Thyroid gland (tissue), 4 donors: ENCODE data around the gene JUN. TPM values are rescaled to one million over a fixed set of nuclear protein-coding genes. Genes with fewer than 3 reads are reported as not detected.
"Not testable (repeated sequence)": the region's sequence is repeated elsewhere in the genome, so short reads cannot be mapped to it uniquely, and the experiment has no call there.

Experiments used
- DNase-seq, 2 donors: peaks; one replicate each; pipeline ENCODE4 v3.0.0-alpha.2; 2019
- H3K27ac ChIP-seq, 3 donors: fragments of 200-600 bp; sonication (generic); 1 replicate in 2 of 3; 2 replicates in 1 of 3; pipeline ENCODE4 v1.5.1; 2016 to 2019; ENCODE audit warnings: mild to moderate bottlenecking in 1 of 3, moderate library complexity in 1 of 3
- H3K27me3 ChIP-seq: fragments of 200-600 bp; sonication (generic); one replicate; pipeline ENCODE4 v1.5.1; 2019
- H3K36me3 ChIP-seq, 2 donors: fragments of 200-600 bp; sonication (generic); one replicate each; pipeline ENCODE4 v1.5.1; 2016 to 2019
- H3K4me1 ChIP-seq, 2 donors: fragments of 200-600 bp; sonication (generic); one replicate each; pipeline ENCODE4 v1.5.1; 2017 to 2019
- H3K4me3 ChIP-seq, 3 donors: fragments of 200-600 bp; sonication (generic); replicated peaks in 1 of 3; 1 replicate in 2 of 3; 2 replicates in 1 of 3; pipeline ENCODE4 v1.5.1; 2016; ENCODE audit warnings: mild to moderate bottlenecking in 1 of 3
- H3K9me3 ChIP-seq: fragments of 200-600 bp; sonication (generic); one replicate; pipeline ENCODE4 v1.5.1; 2017
- POLR2A ChIP-seq, 2 donors: fragments of 450-650 bp; IDR thresholded peaks; one replicate each; pipeline ENCODE4 v1.6.1; 2017; ENCODE audit warnings: antibody characterized with exemption in 2 of 2, mild to moderate bottlenecking in 2 of 2, moderate library complexity in 1 of 2
- WGBS, 2 donors: methylation state at CpG; one replicate each; pipeline ENCODE4 v1.1.5; 2017; 5-methylcytosine and 5-hydroxymethylcytosine counted together
- intact Hi-C: fragments of 100-400 bp; cut with DNase I; formaldehyde crosslinking; loops from one replicate; pipeline ENCODE4 v1.15.1; 2023
- total RNA-seq, 4 donors: library from RNA; depleted of rRNA; stranded (reverse); fragments of >200 nt; gene quantifications; one replicate each; pipeline ENCODE4 v1.2.3, GENCODE V29; 2016
- TF ChIP-seq, protein P1 (sequence below), 6 experiments: fragments of 200-600 bp in 3 of 6; fragments of 450-650 bp in 3 of 6; sonication (generic) in 3 of 6; IDR thresholded peaks; one replicate each; pipeline ENCODE4 v1.5.1; 2016 to 2019; ENCODE audit warnings: antibody characterized with exemption in 6 of 6, mild to moderate bottlenecking in 2 of 6, inconsistent platforms in 1 of 6, moderate library complexity in 1 of 6

JUN gene
- total RNA-seq, 4 donors from 2014 or later: 124 to 283 (median 133) TPM

- intact Hi-C loops: no loop called here
- Histone ChIP-seq H3K27ac (no peak overlapping the region), H3K36me3 (no peaks in the 10 kb centered on the region), H3K4me3 (no peak overlapping the region), H3K27me3 (no peaks in the 10 kb centered on the region), H3K9me3 (no peaks in the 10 kb centered on the region), H3K4me1 (peaks cover 4 to 7% of the 10 kb centered on the region in 2 donors)
- 78 to 86% methylated on average over 3 of the region's 3 CpGs for WGBS, 2 donors
- DNase-seq: no peak
- TF ChIP-seq POLR2A (IDR thresholded peaks at IDR 0.05): no peak
- TF ChIP-seq, protein P1, sequence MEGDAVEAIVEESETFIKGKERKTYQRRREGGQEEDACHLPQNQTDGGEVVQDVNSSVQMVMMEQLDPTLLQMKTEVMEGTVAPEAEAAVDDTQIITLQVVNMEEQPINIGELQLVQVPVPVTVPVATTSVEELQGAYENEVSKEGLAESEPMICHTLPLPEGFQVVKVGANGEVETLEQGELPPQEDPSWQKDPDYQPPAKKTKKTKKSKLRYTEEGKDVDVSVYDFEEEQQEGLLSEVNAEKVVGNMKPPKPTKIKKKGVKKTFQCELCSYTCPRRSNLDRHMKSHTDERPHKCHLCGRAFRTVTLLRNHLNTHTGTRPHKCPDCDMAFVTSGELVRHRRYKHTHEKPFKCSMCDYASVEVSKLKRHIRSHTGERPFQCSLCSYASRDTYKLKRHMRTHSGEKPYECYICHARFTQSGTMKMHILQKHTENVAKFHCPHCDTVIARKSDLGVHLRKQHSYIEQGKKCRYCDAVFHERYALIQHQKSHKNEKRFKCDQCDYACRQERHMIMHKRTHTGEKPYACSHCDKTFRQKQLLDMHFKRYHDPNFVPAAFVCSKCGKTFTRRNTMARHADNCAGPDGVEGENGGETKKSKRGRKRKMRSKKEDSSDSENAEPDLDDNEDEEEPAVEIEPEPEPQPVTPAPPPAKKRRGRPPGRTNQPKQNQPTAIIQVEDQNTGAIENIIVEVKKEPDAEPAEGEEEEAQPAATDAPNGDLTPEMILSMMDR (IDR thresholded peaks at IDR 0.05): no peak
Measured at GRCh38 chr1:58804853-58805565, 21.2 kb upstream of the JUN start.

DNA sequence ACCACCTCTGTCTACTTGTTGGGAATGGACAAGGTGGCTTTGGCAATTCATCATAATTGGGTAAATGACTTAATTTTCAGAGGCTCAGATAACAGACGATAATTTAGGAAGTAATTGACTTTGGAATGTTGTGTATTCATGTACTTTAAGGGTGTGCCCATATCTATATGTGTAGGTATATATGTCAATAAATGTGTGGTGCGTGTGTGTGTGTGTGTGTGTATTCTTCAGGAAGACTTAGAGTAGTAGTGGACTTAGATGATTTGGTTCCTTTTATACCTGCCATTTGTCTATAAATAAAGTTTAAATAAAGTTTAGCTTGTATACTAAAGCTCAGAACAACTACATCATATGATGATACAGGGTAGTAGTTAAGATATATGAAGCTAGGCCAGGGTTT lies 20.0 kb upstream of the JUN start:
- Histone ChIP-seq H3K36me3 (no peaks in the 10 kb centered on the region), H3K4me3 (no peak overlapping the region), H3K27me3 (no peaks in the 10 kb centered on the region), H3K4me1 (no peaks in the 10 kb centered on the region), H3K9me3 (no peaks in the 10 kb centered on the region), H3K27ac (no peak overlapping the region)
- no peak for TF ChIP-seq POLR2A (IDR thresholded peaks at IDR 0.05)
- TF ChIP-seq, protein P1 (IDR thresholded peaks at IDR 0.05): no peak
- DNase-seq: no peak
- intact Hi-C loops: no loop called here
- WGBS, 2 donors: 92 to 94% methylated on average over 2 of the region's 2 CpGs

DNA sequence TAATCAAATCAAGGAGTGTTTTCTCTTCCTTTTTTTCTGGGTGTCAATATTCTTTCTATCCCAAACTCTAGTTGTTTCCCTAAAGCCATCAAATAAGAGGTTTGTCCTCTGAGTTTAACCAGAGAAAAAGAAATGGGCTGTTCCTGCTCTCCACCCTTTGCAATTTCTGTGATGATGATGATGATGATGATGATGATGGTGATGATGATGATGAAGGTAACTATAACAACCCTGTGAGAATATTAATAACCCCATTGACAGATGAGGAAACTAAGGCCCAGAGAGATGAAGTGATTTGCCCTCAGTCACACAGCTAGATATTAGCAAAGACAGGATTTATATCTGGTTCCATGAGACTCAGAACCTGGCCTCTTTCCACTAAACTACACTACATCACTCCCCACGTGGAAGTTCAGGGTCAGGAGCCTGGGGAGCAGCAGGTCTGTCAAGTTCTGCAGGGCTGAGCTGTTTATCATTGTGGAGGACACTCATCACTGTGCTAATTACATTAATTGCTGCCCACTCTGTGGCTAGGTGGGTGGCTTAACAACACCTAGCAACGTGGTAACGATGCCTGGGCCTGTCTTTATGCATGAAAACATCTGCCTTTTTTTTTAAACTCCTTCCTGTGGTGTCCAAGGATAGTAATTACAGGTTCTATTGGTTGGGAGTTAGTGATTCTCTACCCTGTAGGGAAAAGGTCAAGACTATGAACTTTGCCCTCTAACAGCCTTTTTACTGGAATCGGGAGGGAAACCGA lies 19.0 kb upstream of the JUN start:
- H3K4me1 ChIP-seq: no peaks in the 10 kb centered on the region
- no peak for DNase-seq
- no peak overlapping the region for H3K27ac ChIP-seq
- no peaks in the 10 kb centered on the region for H3K27me3 ChIP-seq
- TF ChIP-seq, protein P1 (IDR thresholded peaks at IDR 0.05): no peak
- TF ChIP-seq POLR2A (IDR thresholded peaks at IDR 0.05): no peak
- no peak overlapping the region for H3K4me3 ChIP-seq
- no peaks in the 10 kb centered on the region for H3K9me3 ChIP-seq
- 74 to 78% methylated on average over 5 of the region's 5 CpGs for WGBS, 2 donors
- intact Hi-C loops: no loop called here
- H3K36me3 ChIP-seq: no peaks in the 10 kb centered on the region

- H3K36me3 ChIP-seq, H3K4me1 ChIP-seq, H3K9me3 ChIP-seq, H3K27me3 ChIP-seq, DNase-seq, H3K27ac ChIP-seq, intact Hi-C loops, H3K4me3 ChIP-seq: not testable (repeated sequence)
- 92 to 93% methylated on average over 1 of the region's 1 CpG for WGBS, 2 donors
Measured at GRCh38 chr1:58801286-58801685, 17.4 kb upstream of the JUN start.

DNA sequence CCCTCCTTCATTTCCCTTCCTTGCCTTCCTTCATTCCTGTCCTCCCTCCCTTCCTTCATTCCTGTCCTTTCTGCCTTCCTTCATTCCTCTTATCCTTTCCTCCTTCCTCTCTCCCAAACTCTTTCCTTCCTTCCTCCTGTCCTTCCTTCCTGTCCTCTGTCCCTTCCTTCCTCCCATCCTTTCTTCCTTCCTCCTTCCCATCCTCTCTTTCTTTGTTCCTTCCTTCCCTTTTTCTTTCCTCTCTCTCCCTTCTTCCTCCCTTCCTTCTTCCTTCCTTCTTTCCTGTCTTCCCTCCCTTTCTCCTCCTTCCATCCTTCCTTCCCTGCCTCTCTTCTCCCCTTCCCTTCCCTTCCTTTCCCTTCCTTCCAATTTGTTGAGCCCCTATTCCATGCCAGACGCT lies 15.8 kb upstream of the JUN start:
- Histone ChIP-seq H3K4me3 (no peak overlapping the region), H3K36me3 (no peaks in the 10 kb centered on the region), H3K9me3 (no peaks in the 10 kb centered on the region), H3K4me1 (no peaks in the 10 kb centered on the region), H3K27me3 (no peaks in the 10 kb centered on the region), H3K27ac (no peak overlapping the region)
- intact Hi-C loops: loop anchor here (10.0 kb wide), 1 partner anchor 125 kb away; no protein-coding TSS in a partner anchor
- 93 to 100% methylated on average over 1 of the region's 1 CpG for WGBS, 2 donors
- TF ChIP-seq POLR2A (IDR thresholded peaks at IDR 0.05): no peak
- TF ChIP-seq, protein P1 (IDR thresholded peaks at IDR 0.05): no peak
- DNase-seq: no peak
